HepG2 (cell line): ENCODE results near the gene DNAJC10. TPM values are rescaled to one million over a fixed set of nuclear protein-coding genes. Genes with fewer than 3 reads are reported as not detected.

Experiments
- ASH2L ChIP-seq: fragments of 300-600, 200-600 bp; sonication (generic); IDR thresholded peaks from 2 replicates; pipeline ENCODE4 v1.7.0; 2017; ENCODE audit warnings: low read depth, mild to moderate bottlenecking, moderate library complexity, mixed read lengths, low read length; ENCODE audit not compliant: insufficient read length
- FOXA3 ChIP-seq: IDR thresholded peaks from 2 replicates; pipeline ENCODE4 v1.6.1; 2016; ENCODE audit warnings: missing genetic modification reagents, missing compliant biosample characterization
- HOXA7 ChIP-seq: sonication (generic); formaldehyde crosslinking; IDR thresholded peaks from 2 replicates; pipeline ENCODE4 v1.8.1; 2022; ENCODE audit warnings: mild to moderate bottlenecking, missing genetic modification reagents, moderate library complexity
- JARID2 ChIP-seq: sonication (generic); formaldehyde crosslinking; IDR thresholded peaks from 2 replicates; pipeline ENCODE4 v1.8.1; 2023; ENCODE audit warnings: missing genetic modification reagents, inconsistent platforms; ENCODE audit not compliant: insufficient replicate concordance
- KDM5B ChIP-seq: sonication (generic); formaldehyde crosslinking; IDR thresholded peaks from 2 replicates; pipeline ENCODE4 v1.4.0; 2020; ENCODE audit warnings: missing genetic modification reagents, mild to moderate bottlenecking, borderline replicate concordance
- KLF12 ChIP-seq: sonication (generic); formaldehyde crosslinking; IDR thresholded peaks from 2 replicates; pipeline ENCODE4 v1.4.0; 2020; ENCODE audit warnings: missing genetic modification reagents, borderline replicate concordance
- KMT2B ChIP-seq: IDR thresholded peaks from 2 replicates; pipeline ENCODE4 v1.6.1; 2016; ENCODE audit warnings: missing genetic modification reagents, missing compliant biosample characterization
- MLLT10 ChIP-seq: sonication (generic); formaldehyde crosslinking; IDR thresholded peaks from 2 replicates; pipeline ENCODE4 v1.4.0; 2020; ENCODE audit warnings: missing genetic modification reagents
- NCOR1 ChIP-seq: fragments of 200-600 bp; sonication (generic); IDR thresholded peaks from 2 replicates; pipeline ENCODE4 v1.7.0; 2017; ENCODE audit warnings: antibody characterized with exemption, low read length, borderline replicate concordance
- NFRKB ChIP-seq: fragments of 450-650 bp; IDR thresholded peaks from 2 replicates; pipeline ENCODE4 v1.6.1; 2017
- POLR2A ChIP-seq, 2 experiments: IDR thresholded peaks; 2 replicates each; pipeline ENCODE4 v1.6.1; 2011; ENCODE audit warnings: low read depth in 2 of 2, low read length in 2 of 2, mild to moderate bottlenecking in 1 of 2, moderate library complexity in 1 of 2; ENCODE audit not compliant: insufficient read depth in 1 of 2
- SP4 ChIP-seq: sonication (generic); formaldehyde crosslinking; IDR thresholded peaks from 2 replicates; pipeline ENCODE4 v1.8.1; 2023; ENCODE audit warnings: mild to moderate bottlenecking, missing genetic modification reagents
- ZFP36L1 ChIP-seq: sonication (generic); formaldehyde crosslinking; IDR thresholded peaks from 2 replicates; pipeline ENCODE4 v1.8.0; 2022; ENCODE audit warnings: mild to moderate bottlenecking, missing genetic modification reagents, moderate library complexity
- ZFP41 ChIP-seq: sonication (generic); formaldehyde crosslinking; IDR thresholded peaks from 2 replicates; pipeline ENCODE4 v1.4.0; 2020; ENCODE audit warnings: mild to moderate bottlenecking, missing genetic modification reagents, borderline replicate concordance
- ZKSCAN1 ChIP-seq: fragments of 150-350 bp; IDR thresholded peaks from 2 replicates; pipeline ENCODE4 v1.6.1; 2014; ENCODE audit warnings: low read length
- ZNF382 ChIP-seq: sonication (generic); formaldehyde crosslinking; IDR thresholded peaks from 2 replicates; pipeline ENCODE4 v1.5.0; 2020; ENCODE audit warnings: missing genetic modification reagents, mild to moderate bottlenecking, borderline replicate concordance
- ZNF441 ChIP-seq: sonication (generic); formaldehyde crosslinking; IDR thresholded peaks from 2 replicates; pipeline ENCODE4 v1.7.0; 2021; ENCODE audit warnings: missing genetic modification reagents, borderline replicate concordance
- ZNF543 ChIP-seq: sonication (generic); formaldehyde crosslinking; IDR thresholded peaks from 2 replicates; pipeline ENCODE4 v1.4.0; 2020; ENCODE audit warnings: mild to moderate bottlenecking, missing genetic modification reagents
- ZNF850 ChIP-seq: sonication (generic); formaldehyde crosslinking; conservative IDR thresholded peaks from 2 replicates; pipeline ENCODE4 v1.9.0; 2021; ENCODE audit warnings: mild to moderate bottlenecking, missing genetic modification reagents
- polyA plus RNA-seq, 8 experiments: library from polyadenylated mRNA; depleted of rRNA in 3 of 8; stranded (reverse) in 7 of 8; unstranded in 1 of 8; fragments of >200 nt; fragmentation: Illumina TruSeq in 4 of 8; extraction: Trizol in 4 of 8; gene quantifications; 2 replicates each; pipeline versions ENCODE4 v1.2.1 to v1.2.3, GENCODE V29; 2011 to 2016; ENCODE audit warnings: low read depth in 4 of 8, missing spikeins in 1 of 8, mixed read lengths in 1 of 8; ENCODE audit not compliant: insufficient read depth in 1 of 8
- total RNA-seq, 5 experiments: library from RNA; depleted of rRNA; stranded (reverse); fragments of >200 nt; fragmentation: Illumina TruSeq; extraction: Trizol; gene quantifications; 2 replicates each; pipeline ENCODE4 v1.2.3, GENCODE V29; 2016; ENCODE audit warnings: low read depth in 1 of 5
- TF ChIP-seq, protein P1 (sequence below): sonication (generic); formaldehyde crosslinking; conservative IDR thresholded peaks from 2 replicates; pipeline ENCODE4 v1.4.0; 2020; ENCODE audit warnings: missing genetic modification reagents
- TF ChIP-seq, protein P2 (sequence below): sonication (generic); formaldehyde crosslinking; conservative IDR thresholded peaks from 2 replicates; pipeline ENCODE4 v1.8.0; 2022; ENCODE audit warnings: missing genetic modification reagents
- TF ChIP-seq, protein P3 (sequence below): sonication (generic); formaldehyde crosslinking; IDR thresholded peaks from 2 replicates; pipeline ENCODE4 v1.5.1; 2020; ENCODE audit warnings: mild to moderate bottlenecking, missing genetic modification reagents, borderline replicate concordance
- TF ChIP-seq, protein P4 (sequence below): sonication (generic); formaldehyde crosslinking; IDR thresholded peaks from 2 replicates; pipeline ENCODE4 v1.5.0; 2020; ENCODE audit warnings: mild to moderate bottlenecking, low read depth, missing genetic modification reagents, borderline replicate concordance
- TF ChIP-seq, protein P5 (sequence below): IDR thresholded peaks from 2 replicates; pipeline ENCODE4 v1.6.1; 2016; ENCODE audit warnings: missing compliant biosample characterization, missing genetic modification reagents, borderline replicate concordance

DNAJC10 gene
- total and polyA plus RNA-seq, 2 of the 13 experiments (the other 11 are each of a cell fraction or from before 2014, with no cell fraction given): 44.1 to 178 TPM

DNA sequence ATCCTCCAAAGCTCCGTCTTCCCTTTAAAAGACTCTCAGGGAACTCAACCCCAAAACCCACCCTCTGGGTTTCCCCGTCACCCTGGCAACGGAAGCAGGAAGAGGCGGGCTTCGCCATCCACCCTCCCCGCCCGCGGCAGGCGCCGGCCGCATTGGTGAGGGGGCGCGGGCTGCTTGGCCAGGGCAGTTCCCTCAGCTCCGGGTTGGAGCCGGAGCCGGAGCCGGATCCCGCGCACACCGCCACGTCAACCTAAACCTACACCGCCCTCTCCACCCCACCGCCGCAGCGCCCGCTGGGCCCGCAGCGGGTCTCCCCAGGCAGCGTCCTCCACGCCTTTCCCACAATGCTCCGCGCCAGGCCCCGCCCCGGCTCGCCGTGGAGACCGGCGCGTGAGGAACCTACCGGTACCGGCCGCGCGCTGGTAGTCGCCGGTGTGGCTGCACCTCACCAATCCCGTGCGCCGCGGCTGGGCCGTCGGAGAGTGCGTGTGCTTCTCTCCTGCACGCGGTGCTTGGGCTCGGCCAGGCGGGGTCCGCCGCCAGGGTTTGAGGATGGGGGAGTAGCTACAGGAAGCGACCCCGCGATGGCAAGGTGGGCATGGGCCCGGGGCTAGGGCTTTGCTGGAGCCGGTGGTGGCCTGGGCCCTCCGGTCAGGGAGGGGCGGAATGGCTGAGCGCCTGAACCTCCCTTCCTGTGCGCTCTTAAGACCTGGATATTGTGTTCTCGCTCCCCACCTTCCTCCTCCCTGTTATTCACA is at the start of gene DNAJC10 (continued):
- TF ChIP-seq, protein P1, sequence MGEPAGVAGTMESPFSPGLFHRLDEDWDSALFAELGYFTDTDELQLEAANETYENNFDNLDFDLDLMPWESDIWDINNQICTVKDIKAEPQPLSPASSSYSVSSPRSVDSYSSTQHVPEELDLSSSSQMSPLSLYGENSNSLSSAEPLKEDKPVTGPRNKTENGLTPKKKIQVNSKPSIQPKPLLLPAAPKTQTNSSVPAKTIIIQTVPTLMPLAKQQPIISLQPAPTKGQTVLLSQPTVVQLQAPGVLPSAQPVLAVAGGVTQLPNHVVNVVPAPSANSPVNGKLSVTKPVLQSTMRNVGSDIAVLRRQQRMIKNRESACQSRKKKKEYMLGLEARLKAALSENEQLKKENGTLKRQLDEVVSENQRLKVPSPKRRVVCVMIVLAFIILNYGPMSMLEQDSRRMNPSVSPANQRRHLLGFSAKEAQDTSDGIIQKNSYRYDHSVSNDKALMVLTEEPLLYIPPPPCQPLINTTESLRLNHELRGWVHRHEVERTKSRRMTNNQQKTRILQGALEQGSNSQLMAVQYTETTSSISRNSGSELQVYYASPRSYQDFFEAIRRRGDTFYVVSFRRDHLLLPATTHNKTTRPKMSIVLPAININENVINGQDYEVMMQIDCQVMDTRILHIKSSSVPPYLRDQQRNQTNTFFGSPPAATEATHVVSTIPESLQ (CRISPR knock-in tag): no peak
- TF ChIP-seq JARID2 (CRISPR knock-in tag) (peak; percentile 60), ASH2L (peak; percentile 94), KMT2B (CRISPR knock-in tag) (peak; percentile 98), ZFP36L1 (CRISPR knock-in tag) (peak; percentile 69; the same call in 1 of the 2 replicates), NCOR1 (no peak; the same call in 1 of the 2 replicates), SP4 (CRISPR knock-in tag) (peak; percentile 85), KLF12 (CRISPR knock-in tag) (peak; percentile 85; the same call in 1 of the 2 replicates), ZFP41 (peak; percentile 69; the same call in 1 of the 2 replicates), ZKSCAN1 (no peak), FOXA3 (CRISPR knock-in tag) (peak; percentile 60), POLR2A (IDR thresholded peaks at IDR 0.05; ENCODE audit: insufficient read depth in 1 of 2, low read depth in 2 of 2, low read length in 2 of 2) (peak; percentile 77 to 98; a peak in 3 of 4 replicates), KDM5B (CRISPR knock-in tag) (peak; percentile 99), ZNF382 (CRISPR knock-in tag) (no peak), MLLT10 (CRISPR knock-in tag) (no peak), HOXA7 (CRISPR knock-in tag) (no peak), NFRKB (no peak), ZNF441 (peak; percentile 96), ZNF543 (CRISPR knock-in tag) (peak; percentile 89), ZNF850 (CRISPR knock-in tag) (no peak)
- TF ChIP-seq, protein P2, sequence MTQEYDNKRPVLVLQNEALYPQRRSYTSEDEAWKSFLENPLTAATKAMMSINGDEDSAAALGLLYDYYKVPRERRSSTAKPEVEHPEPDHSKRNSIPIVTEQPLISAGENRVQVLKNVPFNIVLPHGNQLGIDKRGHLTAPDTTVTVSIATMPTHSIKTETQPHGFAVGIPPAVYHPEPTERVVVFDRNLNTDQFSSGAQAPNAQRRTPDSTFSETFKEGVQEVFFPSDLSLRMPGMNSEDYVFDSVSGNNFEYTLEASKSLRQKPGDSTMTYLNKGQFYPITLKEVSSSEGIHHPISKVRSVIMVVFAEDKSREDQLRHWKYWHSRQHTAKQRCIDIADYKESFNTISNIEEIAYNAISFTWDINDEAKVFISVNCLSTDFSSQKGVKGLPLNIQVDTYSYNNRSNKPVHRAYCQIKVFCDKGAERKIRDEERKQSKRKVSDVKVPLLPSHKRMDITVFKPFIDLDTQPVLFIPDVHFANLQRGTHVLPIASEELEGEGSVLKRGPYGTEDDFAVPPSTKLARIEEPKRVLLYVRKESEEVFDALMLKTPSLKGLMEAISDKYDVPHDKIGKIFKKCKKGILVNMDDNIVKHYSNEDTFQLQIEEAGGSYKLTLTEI (CRISPR knock-in tag): no peak
- TF ChIP-seq, protein P3, sequence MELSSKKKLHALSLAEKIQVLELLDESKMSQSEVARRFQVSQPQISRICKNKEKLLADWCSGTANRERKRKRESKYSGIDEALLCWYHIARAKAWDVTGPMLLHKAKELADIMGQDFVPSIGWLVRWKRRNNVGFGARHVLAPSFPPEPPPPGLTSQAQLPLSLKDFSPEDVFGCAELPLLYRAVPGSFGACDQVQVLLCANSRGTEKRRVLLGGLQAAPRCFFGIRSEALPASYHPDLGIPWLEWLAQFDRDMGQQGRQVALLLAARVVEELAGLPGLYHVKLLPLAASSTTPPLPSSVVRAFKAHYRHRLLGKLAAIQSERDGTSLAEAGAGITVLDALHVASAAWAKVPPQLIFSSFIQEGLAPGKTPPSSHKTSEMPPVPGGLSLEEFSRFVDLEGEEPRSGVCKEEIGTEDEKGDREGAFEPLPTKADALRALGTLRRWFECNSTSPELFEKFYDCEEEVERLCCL (CRISPR knock-in tag): no peak
- TF ChIP-seq, protein P4, sequence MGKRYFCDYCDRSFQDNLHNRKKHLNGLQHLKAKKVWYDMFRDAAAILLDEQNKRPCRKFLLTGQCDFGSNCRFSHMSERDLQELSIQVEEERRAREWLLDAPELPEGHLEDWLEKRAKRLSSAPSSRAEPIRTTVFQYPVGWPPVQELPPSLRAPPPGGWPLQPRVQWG: no peak
- TF ChIP-seq, protein P5, sequence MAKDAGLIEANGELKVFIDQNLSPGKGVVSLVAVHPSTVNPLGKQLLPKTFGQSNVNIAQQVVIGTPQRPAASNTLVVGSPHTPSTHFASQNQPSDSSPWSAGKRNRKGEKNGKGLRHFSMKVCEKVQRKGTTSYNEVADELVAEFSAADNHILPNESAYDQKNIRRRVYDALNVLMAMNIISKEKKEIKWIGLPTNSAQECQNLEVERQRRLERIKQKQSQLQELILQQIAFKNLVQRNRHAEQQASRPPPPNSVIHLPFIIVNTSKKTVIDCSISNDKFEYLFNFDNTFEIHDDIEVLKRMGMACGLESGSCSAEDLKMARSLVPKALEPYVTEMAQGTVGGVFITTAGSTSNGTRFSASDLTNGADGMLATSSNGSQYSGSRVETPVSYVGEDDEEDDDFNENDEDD (CRISPR knock-in tag): peak; percentile 77; the same call in 1 of the 2 replicates
